Right renal pelvis (tissue), 4 donors: ENCODE measurements around the gene QTRT2. TPM values are rescaled to one million over a fixed set of nuclear protein-coding genes. Genes with fewer than 3 reads are reported as not detected.

Experiments used
- DNase-seq, 4 donors: peaks; one replicate each; pipeline ENCODE4 v3.0.0-alpha.2; 2013; ENCODE audit warnings: low read depth in 4 of 4, low spot score in 3 of 4, missing footprints in 1 of 4
- polyA plus RNA-seq, 4 donors: library from polyadenylated mRNA; unstranded; fragments of 120-200 nt; gene quantifications; one replicate each; pipeline ENCODE4 v1.2.1, GENCODE V29; 2013; ENCODE audit not compliant: insufficient read length in 4 of 4

Gene QTRT2
- polyA plus RNA-seq, result 10 to 100 TPM; 24.6 to 30.2 (median 26.6) TPM

GRCh38 chr3:114056130-114057010 lies at the start of gene QTRT2, which contains the start of gene CCDC191:
QTRT2 (plus strand) TSS chr3:114056737; CDS start chr3:114065258, 8,521 bp downstream.
CCDC191 (minus strand) TSS chr3:114056526; CDS start chr3:114056466, 60 bp downstream.
- peak; percentile 99 to 100 (median 100) for DNase-seq

GRCh38 chr3:114011059-114011797 lies 45.3 kb upstream of the QTRT2 start:
- no peak for DNase-seq

GRCh38 chr3:114014211-114014610 lies 42.3 kb upstream of the QTRT2 start:
- no peak for DNase-seq

GRCh38 chr3:114019486-114019885 lies 37.1 kb upstream of the QTRT2 start:
- DNase-seq, result no peak

GRCh38 chr3:114020907-114021306 lies 35.6 kb upstream of the QTRT2 start:
- DNase-seq, result no peak

GRCh38 chr3:114022145-114022802 lies 34.3 kb upstream of the QTRT2 start:
- DNase-seq, result peak in 2 of 4 donors; percentile 15 to 18

GRCh38 chr3:114025451-114025850 lies 31.1 kb upstream of the QTRT2 start:
- DNase-seq, result no peak

GRCh38 chr3:114026331-114026730 lies 30.2 kb upstream of the QTRT2 start:
- no peak for DNase-seq

GRCh38 chr3:114033721-114034120 lies 22.8 kb upstream of the QTRT2 start:
- DNase-seq, result no peak

GRCh38 chr3:114034211-114034610 lies 22.3 kb upstream of the QTRT2 start:
- no peak for DNase-seq

- no peak for DNase-seq
Observed at GRCh38 chr3:114034787-114035545, 21.6 kb upstream of the QTRT2 start.

- no peak for DNase-seq
Observed at GRCh38 chr3:114035896-114036295, 20.6 kb upstream of the QTRT2 start.

- DNase-seq, result no peak
Observed at GRCh38 chr3:114043205-114043604, 13.3 kb upstream of the QTRT2 start.

GRCh38 chr3:114052216-114052615 lies 4.3 kb upstream of the QTRT2 start:
- no peak for DNase-seq

GRCh38 chr3:114057011-114057347 lies 442 bp downstream of the QTRT2 start:
- DNase-seq, result no peak

- DNase-seq, result no peak
Observed at GRCh38 chr3:114058646-114059045, 2.1 kb downstream of the QTRT2 start.

- DNase-seq, result no peak
Observed at GRCh38 chr3:114060906-114061655, 4.5 kb downstream of the QTRT2 start.

GRCh38 chr3:114067804-114068203 lies 11.3 kb downstream of the QTRT2 start:
- no peak for DNase-seq

- no peak for DNase-seq
Observed at GRCh38 chr3:114068336-114068735, 11.8 kb downstream of the QTRT2 start.

GRCh38 chr3:114071786-114072185 lies 15.2 kb downstream of the QTRT2 start:
- no peak for DNase-seq
